Skeletal muscle tissue (tissue), 4 donors: ENCODE data around the gene QPCT. TPM values are rescaled to one million over a fixed set of nuclear protein-coding genes. Genes with fewer than 3 reads are reported as not detected.

Source experiments
- H3K27ac ChIP-seq: one replicate; pipeline ENCODE4 v1.7.0; 2013; ENCODE audit warnings: mild to moderate bottlenecking, low read depth, low read length, inconsistent platforms
- H3K27me3 ChIP-seq, 3 donors: one replicate each; pipeline ENCODE4 v1.7.0; 2013; ENCODE audit warnings: low read length in 3 of 3; ENCODE audit not compliant: control insufficient read depth in 3 of 3, insufficient read depth in 3 of 3
- H3K36me3 ChIP-seq, 3 donors: one replicate each; pipeline ENCODE4 v1.7.0; 2013; ENCODE audit warnings: low read length in 3 of 3; ENCODE audit not compliant: control insufficient read depth in 3 of 3, insufficient read depth in 3 of 3
- H3K4me1 ChIP-seq, 3 donors: one replicate each; pipeline ENCODE4 v1.7.0; 2013; ENCODE audit warnings: low read length in 3 of 3, mild to moderate bottlenecking in 3 of 3; ENCODE audit not compliant: control insufficient read depth in 3 of 3, insufficient read depth in 3 of 3
- H3K4me3 ChIP-seq, 3 donors: one replicate each; pipeline ENCODE4 v1.7.0; 2013; ENCODE audit warnings: low read length in 3 of 3
- H3K9ac ChIP-seq, 3 donors: one replicate each; pipeline ENCODE4 v1.7.0; 2013; ENCODE audit warnings: low read length in 3 of 3, mild to moderate bottlenecking in 3 of 3, moderate library complexity in 2 of 3, low read depth in 1 of 3
- H3K9me3 ChIP-seq, 3 donors: one replicate each; pipeline ENCODE4 v1.7.0; 2013; ENCODE audit warnings: low read length in 3 of 3; ENCODE audit not compliant: control insufficient read depth in 3 of 3
- total RNA-seq: library from RNA; depleted of rRNA; stranded (reverse); fragments of >200 nt; gene quantifications from one replicate; pipeline ENCODE4 v1.2.3, GENCODE V29; 2014
- donor health status: Osteomylitis.

QPCT gene
- total RNA-seq, 1 donor from 2014 or later = 5.2 TPM

DNA sequence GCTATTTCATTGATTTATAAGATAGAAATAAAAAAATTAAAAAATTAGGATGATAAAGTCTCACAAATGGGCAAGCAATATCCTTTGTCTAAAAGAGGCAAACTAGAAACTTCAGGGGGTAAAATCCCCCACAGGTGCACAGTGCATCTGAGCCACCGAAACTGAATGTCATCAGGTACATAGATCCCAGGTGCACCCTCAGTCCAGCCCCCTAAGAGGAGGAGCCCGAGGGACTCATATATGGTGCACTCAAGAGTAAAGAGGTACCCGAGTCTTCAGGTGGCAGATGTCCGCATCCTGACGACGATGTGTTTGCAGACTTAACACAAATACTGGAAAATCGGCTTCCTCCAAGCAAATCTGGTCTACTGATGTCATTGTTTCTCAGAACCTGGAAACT lies 11.3 kb downstream of the QPCT start:
- no peak overlapping the region for H3K4me3 ChIP-seq
- no peak overlapping the region for H3K27ac ChIP-seq
- H3K9me3 ChIP-seq = no peaks in the 10 kb centered on the region
- no peak overlapping the region for H3K9ac ChIP-seq
- no peaks in the 10 kb centered on the region for H3K27me3 ChIP-seq
- H3K4me1 ChIP-seq = no peaks in the 10 kb centered on the region
- H3K36me3 ChIP-seq = no peaks in the 10 kb centered on the region

DNA sequence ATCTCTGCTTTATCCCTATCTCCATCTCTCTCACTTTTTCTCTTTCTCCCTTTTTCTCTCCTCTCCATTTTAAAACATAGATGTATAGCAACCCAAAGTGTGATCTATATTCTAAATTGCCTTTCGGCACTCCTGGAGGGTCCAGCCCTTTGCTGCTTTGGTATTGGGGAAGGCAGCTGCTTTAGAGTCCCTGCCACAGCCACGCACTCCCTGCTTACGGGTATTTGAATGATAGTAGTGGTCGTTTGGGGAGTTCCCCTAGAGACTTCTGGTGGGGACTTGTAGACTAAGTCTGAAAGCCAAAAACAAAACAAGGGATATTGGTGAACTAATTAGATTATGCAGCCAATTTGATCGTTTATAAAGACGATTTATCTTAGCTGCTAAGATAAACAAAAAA lies 11.9 kb downstream of the QPCT start:
- H3K9me3 ChIP-seq = no peaks in the 10 kb centered on the region
- no peaks in the 10 kb centered on the region for H3K27me3 ChIP-seq
- H3K9ac ChIP-seq = no peak overlapping the region
- H3K4me1 ChIP-seq = peaks cover 0 to 2% (median under 1%) of the 10 kb centered on the region in 3 donors
- no peak overlapping the region for H3K27ac ChIP-seq
- H3K4me3 ChIP-seq = no peak overlapping the region
- H3K36me3 ChIP-seq = no peaks in the 10 kb centered on the region

DNA sequence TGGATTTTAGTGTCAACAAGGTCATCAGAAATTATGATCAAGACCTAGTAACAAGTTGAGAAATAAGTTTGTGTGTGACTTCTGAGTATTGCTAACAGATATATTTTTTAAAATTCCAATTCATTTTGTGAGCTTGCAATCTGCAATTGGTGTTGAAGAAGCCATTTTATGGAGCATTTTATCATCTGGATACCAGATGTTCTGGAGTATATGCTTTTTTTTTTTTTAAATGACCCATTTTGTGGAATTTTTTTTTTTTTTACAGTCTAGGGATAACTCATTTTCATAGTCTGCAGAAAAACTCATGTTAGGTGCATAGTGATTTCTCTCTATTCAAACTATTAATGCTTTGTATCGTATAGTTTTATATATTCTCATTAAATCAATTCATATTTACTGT lies 12.6 kb downstream of the QPCT start:
- no peaks in the 10 kb centered on the region for H3K36me3 ChIP-seq
- no peak overlapping the region for H3K9ac ChIP-seq
- H3K27ac ChIP-seq = no peak overlapping the region
- no peaks in the 10 kb centered on the region for H3K9me3 ChIP-seq
- peaks cover 0 to 9% (median 8%) of the 10 kb centered on the region in 3 donors for H3K4me1 ChIP-seq
- H3K4me3 ChIP-seq = no peak overlapping the region
- H3K27me3 ChIP-seq = no peaks in the 10 kb centered on the region

DNA sequence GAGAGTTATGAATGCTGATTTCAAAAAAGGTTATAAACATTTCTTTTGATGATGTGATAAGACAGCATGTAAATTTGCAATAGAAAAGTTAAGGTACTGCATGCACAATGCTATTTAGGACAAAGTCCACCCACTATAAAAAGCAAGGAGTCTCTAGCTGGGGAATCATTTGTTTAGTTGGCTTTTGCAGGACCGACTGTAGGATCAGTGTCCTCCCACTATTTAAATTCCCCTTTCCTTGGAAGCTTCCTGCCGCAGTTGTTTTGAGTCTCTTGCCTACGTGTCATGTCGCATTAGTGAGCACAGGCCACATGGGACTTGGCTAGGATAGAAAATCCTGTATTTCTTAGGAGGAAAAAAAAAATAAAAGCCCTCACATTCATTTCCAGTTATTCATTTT lies 13.1 kb downstream of the QPCT start:
- Histone ChIP-seq H3K9me3 (no peaks in the 10 kb centered on the region), H3K9ac (no peak overlapping the region)

DNA sequence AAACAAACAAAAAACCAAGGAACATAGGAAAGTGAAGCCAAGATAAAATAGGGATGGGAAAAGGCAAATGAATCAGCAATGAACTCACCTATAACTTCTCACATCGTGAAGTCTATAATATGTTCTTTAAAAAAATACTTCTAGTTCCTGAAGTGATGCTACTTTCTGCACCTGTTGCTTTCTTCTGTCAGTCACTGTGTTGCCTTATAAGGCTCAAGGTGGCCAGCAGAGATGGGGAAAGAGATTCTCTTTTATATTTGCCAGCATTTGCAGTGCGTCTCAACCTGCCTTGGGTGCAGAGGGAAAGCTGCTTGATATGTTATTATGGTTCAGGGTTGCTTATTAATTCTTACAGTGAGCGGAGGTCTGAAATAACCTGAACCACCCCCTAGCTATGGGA lies 14.0 kb downstream of the QPCT start:
- Histone ChIP-seq H3K4me1 (peaks cover 0 to 10% (median 8%) of the 10 kb centered on the region in 3 donors), H3K9ac (no peak overlapping the region), H3K27me3 (no peaks in the 10 kb centered on the region), H3K27ac (no peak overlapping the region), H3K36me3 (no peaks in the 10 kb centered on the region), H3K4me3 (no peak overlapping the region), H3K9me3 (no peaks in the 10 kb centered on the region)

More for the DNA sequence above, 13.1 kb downstream of the QPCT start:
- Histone ChIP-seq H3K36me3 (no peaks in the 10 kb centered on the region), H3K4me3 (no peak overlapping the region), H3K4me1 (peaks cover 0 to 10% (median 8%) of the 10 kb centered on the region in 3 donors), H3K27me3 (no peaks in the 10 kb centered on the region), H3K27ac (no peak overlapping the region)

DNA sequence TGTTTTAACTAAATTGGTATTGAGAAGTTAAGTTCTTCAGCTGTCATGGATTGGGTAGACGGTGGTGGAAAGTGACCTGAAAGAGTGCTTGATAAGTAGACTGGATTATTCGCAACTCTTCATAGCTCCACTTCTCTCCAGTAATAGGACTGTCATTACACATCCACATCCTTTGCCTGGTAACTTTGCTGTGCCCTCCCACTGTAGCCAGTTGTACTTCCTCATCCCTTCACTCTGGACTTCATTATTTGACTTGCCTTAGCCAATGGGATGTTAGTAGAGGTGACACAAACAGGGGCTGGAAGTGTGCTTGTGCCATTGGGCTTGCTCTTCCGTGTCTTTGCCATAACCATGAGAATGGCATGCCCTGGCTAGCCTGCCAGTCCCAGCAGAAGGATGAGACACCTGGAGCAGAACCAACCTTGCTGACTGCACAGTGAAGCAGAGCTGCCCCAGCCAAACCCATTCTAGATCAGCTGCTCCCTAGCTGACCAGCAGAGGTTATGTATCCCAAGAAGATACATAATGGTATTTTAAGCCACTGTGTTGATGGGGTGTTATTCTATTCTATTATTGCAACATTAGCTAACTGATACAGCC lies 16.9 kb downstream of the QPCT start:
- Histone ChIP-seq H3K4me3 (no peak overlapping the region), H3K27ac (no peak overlapping the region), H3K9ac (no peak overlapping the region), H3K27me3 (no peaks in the 10 kb centered on the region), H3K36me3 (no peaks in the 10 kb centered on the region), H3K4me1 (peaks cover 5 to 28% (median 21%) of the 10 kb centered on the region in 3 donors), H3K9me3 (no peaks in the 10 kb centered on the region)

DNA sequence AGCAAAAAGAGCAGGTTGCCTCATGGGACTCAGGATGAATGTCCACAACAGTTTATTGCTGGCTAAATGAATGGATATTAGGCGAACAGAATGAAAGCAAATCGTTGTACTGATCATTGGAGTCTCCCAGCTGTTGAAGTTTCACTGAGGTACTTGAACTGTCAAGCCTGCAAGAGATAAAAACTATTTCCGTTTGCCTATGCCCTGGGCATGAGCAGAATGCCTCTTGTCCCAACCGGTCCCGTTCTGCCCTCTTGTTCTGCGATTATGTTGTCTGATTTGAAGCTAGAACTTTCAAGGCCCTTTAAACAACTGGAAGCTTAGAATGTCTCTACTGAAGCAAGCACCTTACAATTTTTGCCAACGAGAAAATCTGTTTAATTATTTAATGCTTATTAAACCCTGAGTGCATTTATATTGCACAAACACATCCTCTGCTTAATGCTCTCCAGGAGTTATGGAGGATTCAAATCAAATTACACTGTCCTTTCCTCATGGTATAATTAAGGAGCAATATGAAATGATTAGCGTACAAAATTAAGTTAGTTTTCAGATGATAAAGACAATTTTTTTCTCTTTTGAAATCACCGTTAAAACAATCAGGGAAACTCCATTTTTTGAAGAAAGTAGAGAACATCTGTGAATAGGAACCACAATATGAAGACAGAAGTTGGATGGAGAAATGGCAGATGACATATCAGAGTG lies 17.7 kb downstream of the QPCT start:
- Histone ChIP-seq H3K9ac (no peak overlapping the region), H3K27me3 (no peaks in the 10 kb centered on the region), H3K4me1 (peaks cover 5 to 33% (median 27%) of the 10 kb centered on the region in 3 donors), H3K27ac (no peak overlapping the region), H3K36me3 (no peaks in the 10 kb centered on the region), H3K4me3 (no peak overlapping the region), H3K9me3 (no peaks in the 10 kb centered on the region)

DNA sequence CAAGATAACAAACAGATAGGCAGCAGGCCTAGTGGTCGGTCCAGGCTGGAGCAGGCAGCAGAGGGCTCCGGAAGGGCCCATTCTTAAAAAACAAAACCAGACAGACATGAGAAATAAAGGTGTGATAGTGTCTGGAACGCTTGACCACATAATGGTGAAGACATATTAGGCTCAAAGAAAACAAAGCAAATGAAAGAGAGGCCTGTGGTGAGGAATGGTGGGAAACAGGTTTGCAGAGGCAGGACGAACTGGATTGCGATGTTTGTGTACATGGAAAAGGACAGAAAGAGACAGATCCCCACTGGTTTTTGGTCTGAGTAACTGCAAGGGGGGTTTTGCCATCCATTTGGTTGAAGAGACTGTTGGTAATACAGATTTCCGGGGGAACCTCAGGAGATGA lies 19.9 kb downstream of the QPCT start:
- Histone ChIP-seq H3K27ac (no peak overlapping the region), H3K27me3 (no peaks in the 10 kb centered on the region), H3K9ac (no peak overlapping the region), H3K4me1 (peaks cover 5 to 35% (median 28%) of the 10 kb centered on the region in 3 donors), H3K36me3 (no peaks in the 10 kb centered on the region), H3K4me3 (no peak overlapping the region), H3K9me3 (no peaks in the 10 kb centered on the region)

DNA sequence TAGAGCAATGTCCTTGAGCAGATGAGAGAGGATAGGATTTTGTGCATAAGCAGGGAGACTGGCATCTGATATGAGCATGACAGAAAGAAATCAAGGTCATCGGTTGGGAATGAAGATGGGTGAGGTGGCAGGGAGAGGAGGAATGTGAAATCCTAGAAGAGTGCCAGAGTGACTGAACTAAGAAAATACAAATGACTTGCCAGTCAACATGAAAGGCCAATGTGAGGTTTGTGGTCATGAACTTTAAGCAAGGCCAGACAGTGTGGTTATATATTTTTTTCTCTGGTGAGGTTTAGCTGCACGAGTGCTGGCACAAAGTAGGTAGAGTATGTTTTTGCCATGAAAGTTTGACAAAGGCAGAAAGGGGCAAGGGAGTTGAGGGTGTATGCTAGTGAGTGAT lies 21.2 kb downstream of the QPCT start:
- peak overlapping the region in 1 of 3 donors; percentile 9 for H3K9ac ChIP-seq
- H3K4me1 ChIP-seq = peaks cover 5 to 35% (median 28%) of the 10 kb centered on the region in 3 donors
- H3K27ac ChIP-seq = peak overlapping the region; percentile 80
- H3K27me3 ChIP-seq = no peaks in the 10 kb centered on the region
- H3K36me3 ChIP-seq = no peaks in the 10 kb centered on the region
- no peak overlapping the region for H3K4me3 ChIP-seq
- no peaks in the 10 kb centered on the region for H3K9me3 ChIP-seq

DNA sequence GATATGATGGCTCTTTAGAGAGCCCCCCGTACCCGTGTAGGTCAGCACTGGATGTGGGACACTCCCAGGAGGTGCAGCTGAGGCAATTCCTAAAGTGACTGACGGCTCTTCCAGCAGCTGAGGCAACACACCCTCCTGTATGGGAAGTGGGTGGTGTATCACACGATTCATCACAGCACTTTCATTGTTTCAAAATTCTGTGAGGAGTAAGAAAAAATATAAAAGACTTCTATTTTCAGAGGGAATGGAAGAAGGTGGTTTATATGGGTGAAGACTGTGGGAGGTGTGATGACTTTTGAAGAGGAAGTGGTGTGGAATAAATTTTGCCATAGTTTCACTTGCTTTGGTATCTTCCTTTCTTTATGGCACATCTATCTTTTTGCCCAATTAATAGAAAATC lies 22.3 kb downstream of the QPCT start:
- Histone ChIP-seq H3K36me3 (no peaks in the 10 kb centered on the region), H3K4me3 (no peak overlapping the region), H3K9me3 (no peaks in the 10 kb centered on the region), H3K4me1 (peaks cover 5 to 29% (median 23%) of the 10 kb centered on the region in 3 donors), H3K9ac (peak overlapping the region in 1 of 3 donors; percentile 19), H3K27ac (peak overlapping the region; percentile 80), H3K27me3 (no peaks in the 10 kb centered on the region)
